Measurements from ENCODE around the gene PDE6C.

PDE6C gene

DNA sequence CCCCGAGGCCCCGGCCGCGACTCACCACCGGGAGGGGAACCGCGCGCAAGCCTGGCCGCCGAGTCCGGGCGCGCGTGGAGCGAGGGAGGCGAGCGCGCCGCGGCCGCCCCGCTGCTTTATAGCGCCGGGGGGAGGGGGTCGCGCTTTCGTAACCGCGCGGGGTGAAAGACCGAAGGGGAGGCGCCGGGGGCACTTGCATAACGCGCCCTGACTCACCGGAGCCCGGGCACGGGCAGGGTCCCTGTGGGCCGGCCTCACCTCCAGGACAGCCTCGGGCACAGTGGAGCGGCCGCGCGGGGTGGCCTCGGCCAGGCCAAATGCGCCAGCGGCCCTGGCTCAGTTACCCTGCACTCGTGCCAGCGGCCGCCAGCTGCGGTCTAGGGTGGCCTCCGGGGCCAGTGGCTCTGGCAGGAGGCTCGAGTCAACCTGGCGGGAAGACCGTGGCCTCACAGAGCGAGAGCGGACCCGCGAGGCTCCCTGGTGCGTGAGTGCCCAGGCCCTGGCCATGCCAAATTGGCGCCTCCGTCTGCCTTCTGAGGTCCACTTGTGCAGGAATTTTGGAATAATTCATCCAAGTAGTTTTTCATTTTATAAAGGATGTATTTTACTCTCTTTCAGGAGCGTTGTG is 11.1 kb upstream of the PDE6C start, which contains the start of gene RBP4:
TSS of gene RBP4 (minus strand) at position 90 of the 628 bp plus-strand sequence. CDS start 207 bp downstream, outside the sequence.
- TF ChIP-seq, protein P1, sequence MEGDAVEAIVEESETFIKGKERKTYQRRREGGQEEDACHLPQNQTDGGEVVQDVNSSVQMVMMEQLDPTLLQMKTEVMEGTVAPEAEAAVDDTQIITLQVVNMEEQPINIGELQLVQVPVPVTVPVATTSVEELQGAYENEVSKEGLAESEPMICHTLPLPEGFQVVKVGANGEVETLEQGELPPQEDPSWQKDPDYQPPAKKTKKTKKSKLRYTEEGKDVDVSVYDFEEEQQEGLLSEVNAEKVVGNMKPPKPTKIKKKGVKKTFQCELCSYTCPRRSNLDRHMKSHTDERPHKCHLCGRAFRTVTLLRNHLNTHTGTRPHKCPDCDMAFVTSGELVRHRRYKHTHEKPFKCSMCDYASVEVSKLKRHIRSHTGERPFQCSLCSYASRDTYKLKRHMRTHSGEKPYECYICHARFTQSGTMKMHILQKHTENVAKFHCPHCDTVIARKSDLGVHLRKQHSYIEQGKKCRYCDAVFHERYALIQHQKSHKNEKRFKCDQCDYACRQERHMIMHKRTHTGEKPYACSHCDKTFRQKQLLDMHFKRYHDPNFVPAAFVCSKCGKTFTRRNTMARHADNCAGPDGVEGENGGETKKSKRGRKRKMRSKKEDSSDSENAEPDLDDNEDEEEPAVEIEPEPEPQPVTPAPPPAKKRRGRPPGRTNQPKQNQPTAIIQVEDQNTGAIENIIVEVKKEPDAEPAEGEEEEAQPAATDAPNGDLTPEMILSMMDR (IDR thresholded peaks at IDR 0.05), result no peak

DNA sequence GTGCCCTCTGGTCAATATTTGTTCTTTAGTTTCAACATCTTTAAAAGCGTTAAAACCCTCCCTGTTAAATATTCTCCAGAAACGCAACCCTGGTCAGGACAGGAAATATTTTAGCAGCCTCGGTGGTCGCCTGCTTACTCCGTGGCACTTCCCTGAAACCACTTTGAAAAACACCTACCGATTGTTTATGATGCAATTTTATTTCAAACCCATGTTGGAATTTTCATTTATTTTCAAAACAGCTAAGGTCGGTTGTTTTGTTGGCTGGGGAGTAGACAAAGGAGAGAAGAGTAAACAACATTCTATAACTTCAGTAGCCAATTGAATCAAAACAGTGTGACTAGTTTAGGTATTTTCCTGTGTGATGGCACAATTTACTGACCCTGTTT is 10.6 kb upstream of the PDE6C start:
- TF ChIP-seq, protein P1 (IDR thresholded peaks at IDR 0.05), result no peak

DNA sequence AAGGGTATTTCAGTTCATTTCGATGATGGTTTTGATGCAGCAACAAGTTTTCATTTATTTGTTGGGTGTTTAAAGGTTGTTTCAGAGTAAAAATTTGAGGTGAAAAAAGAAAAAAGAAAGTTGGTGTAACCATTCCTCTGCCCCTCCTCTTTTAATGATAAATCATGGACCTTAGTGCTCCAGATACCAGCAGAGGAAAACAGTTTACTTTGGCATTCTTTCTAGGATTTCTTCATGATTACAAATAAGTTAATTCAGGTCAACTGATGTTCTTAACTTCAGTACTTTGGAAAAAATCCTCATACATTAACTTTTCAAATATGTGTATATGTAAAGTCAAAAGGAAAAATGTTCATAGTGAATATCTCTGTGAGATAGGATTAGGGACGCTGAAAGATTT is 9.3 kb upstream of the PDE6C start:
- TF ChIP-seq, protein P1 (IDR thresholded peaks at IDR 0.05), result no peak

DNA sequence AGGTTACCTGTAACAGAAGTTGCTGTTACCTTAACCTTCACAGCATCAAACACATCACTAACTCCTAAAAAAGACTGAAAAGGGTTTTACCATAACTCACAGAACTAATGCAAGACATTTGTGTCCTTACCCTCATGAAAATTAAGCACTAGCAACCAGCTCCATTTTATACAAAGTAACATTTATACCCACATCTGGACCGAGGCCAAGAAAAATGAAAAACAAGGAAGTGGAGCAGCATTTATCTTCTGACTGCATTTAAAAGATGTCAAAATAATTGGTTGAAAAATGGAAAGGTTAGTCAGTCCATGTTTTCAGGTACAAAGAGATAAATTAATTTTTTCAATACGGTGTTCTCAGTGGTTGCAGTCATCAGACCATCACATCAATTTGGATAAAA is 8.2 kb upstream of the PDE6C start:
- TF ChIP-seq, protein P1 (IDR thresholded peaks at IDR 0.05), result no peak

DNA sequence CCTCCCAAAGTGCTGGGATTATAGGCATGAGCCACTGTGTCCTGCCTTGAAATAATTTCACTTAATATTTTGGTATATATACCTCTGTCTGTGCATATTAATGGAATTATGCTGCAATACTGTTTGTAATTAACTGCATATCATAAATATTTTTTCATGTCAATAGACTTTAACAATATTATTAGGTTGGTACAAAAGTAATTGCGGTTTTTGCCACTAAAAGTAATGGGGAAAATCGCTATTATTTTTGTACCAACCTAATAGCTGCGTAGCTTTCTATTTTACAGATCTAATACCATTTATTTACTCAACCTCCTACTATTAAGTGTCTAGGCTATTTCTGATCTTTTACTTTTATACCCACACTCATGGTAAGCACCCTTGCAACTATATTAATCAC is 3.9 kb upstream of the PDE6C start:
- TF ChIP-seq, protein P1 (IDR thresholded peaks at IDR 0.05), result no peak

DNA sequence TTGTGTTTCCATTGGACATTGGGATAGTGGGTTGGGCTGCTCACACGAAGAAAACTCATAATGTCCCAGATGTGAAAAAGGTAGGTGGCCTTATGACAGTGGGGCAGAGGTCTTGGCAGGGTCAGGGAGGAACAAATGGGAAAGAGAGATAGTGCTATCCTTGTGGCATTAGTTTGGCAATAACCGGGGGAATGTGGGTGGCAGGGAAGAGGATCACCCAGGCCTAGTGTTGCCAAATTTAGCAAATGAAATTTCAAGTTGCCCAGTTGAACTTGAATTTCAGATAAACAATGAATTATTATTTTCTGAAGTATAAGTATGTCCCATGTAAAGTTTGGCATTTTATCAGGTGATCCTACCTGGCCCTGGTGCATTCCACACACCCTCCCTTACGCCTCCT is 789 bp downstream of the PDE6C start:
- TF ChIP-seq, protein P1 (IDR thresholded peaks at IDR 0.05), result no peak

DNA sequence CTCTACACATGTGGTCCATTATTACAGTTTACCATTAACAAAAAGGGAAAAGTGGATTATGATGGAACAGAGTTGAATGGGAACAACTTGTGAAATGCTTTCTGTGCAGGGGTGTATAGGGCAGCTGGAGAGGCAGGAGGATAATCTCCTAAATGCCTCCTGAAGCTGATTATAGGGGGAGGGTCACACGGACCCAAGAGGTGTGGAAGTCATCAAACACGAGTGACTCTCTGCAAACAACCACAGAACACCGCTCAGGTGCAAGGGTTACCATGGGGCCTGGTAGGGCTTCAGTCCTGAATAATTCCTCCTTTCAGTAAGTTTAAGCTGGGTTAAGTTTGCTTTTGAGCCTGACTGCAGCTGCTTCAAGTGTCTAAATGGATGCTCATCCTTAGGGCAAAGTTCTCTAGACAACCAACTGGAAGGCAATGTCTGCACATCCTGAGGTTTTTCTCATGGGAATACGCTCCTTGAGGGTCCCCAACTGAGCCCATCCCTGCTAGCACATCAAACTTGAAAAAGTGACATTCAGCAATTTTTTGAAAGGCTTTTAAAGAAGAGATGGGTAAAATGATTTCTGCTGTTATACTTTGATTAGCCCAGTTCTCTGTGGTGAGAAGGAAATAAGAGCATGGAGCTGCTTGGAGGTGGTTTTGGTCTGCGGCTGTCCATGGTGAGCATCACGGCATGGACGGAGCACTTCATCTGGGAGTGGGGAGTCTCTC is 1.9 kb downstream of the PDE6C start:
- TF ChIP-seq, protein P1 (IDR thresholded peaks at IDR 0.05), result no peak
